Measurements from ENCODE around the gene FAM53B.

Gene FAM53B

GRCh38 chr10:124668517-124669051, 75.6 kb downstream of the FAM53B start:
- H3K4me3 ChIP-seq (ENCODE audit: control insufficient read depth, low read depth, low read length): no peak overlapping the region
- no peak for DNase-seq (ENCODE audit: low read depth)
- TF ChIP-seq CTCF (conservative IDR thresholded peaks at IDR 0.05; ENCODE audit: control insufficient read depth, insufficient read depth, low read depth, low read length): no peak

GRCh38 chr10:124667425-124668345, 76.5 kb downstream of the FAM53B start:
- no peak for DNase-seq (ENCODE audit: low read depth)
- TF ChIP-seq CTCF (conservative IDR thresholded peaks at IDR 0.05; ENCODE audit: control insufficient read depth, insufficient read depth, low read depth, low read length): no peak

GRCh38 chr10:124666494-124666893, 77.7 kb downstream of the FAM53B start:
- DNase-seq (ENCODE audit: low read depth): no peak
- H3K4me3 ChIP-seq (ENCODE audit: control insufficient read depth, low read depth, low read length): no peak overlapping the region
- TF ChIP-seq CTCF (conservative IDR thresholded peaks at IDR 0.05; ENCODE audit: control insufficient read depth, insufficient read depth, low read depth, low read length): no peak

More at GRCh38 chr10:124667425-124668345, 76.5 kb downstream of the FAM53B start:
- H3K4me3 ChIP-seq (ENCODE audit: control insufficient read depth, low read depth, low read length): no peak overlapping the region

- DNase-seq (ENCODE audit: low read depth): no peak
- no peak overlapping the region for H3K4me3 ChIP-seq (ENCODE audit: control insufficient read depth, low read depth, low read length)
- TF ChIP-seq CTCF (conservative IDR thresholded peaks at IDR 0.05; ENCODE audit: control insufficient read depth, insufficient read depth, low read depth, low read length): no peak
These were observed 78.2 kb downstream of the FAM53B start for GRCh38 chr10:124665980-124666379.

GRCh38 chr10:124665558-124665957, 78.6 kb downstream of the FAM53B start:
- no peak overlapping the region for H3K4me3 ChIP-seq (ENCODE audit: control insufficient read depth, low read depth, low read length)
- DNase-seq (ENCODE audit: low read depth): no peak
- no peak for TF ChIP-seq CTCF (conservative IDR thresholded peaks at IDR 0.05; ENCODE audit: control insufficient read depth, insufficient read depth, low read depth, low read length)

- TF ChIP-seq CTCF (conservative IDR thresholded peaks at IDR 0.05; ENCODE audit: control insufficient read depth, insufficient read depth, low read depth, low read length): no peak
- no peak overlapping the region for H3K4me3 ChIP-seq (ENCODE audit: control insufficient read depth, low read depth, low read length)
- DNase-seq (ENCODE audit: low read depth): no peak
These were observed 79.1 kb downstream of the FAM53B start for GRCh38 chr10:124665091-124665490.
